Esophagus muscularis mucosa (tissue), 3 donors: ENCODE measurements around the gene ANKRD33B.

ENCODE experiments used
- EP300 ChIP-seq: sonication (generic); formaldehyde crosslinking; IDR thresholded peaks from one replicate; pipeline ENCODE4 v1.6.1; 2017; ENCODE audit warnings: antibody characterized with exemption
- TF ChIP-seq, protein P1 (sequence below), 3 experiments: fragments of 200-600 bp in 2 of 3; fragments of 450-650 bp in 1 of 3; sonication (generic) in 2 of 3; IDR thresholded peaks; one replicate each; pipeline ENCODE4 v1.5.1; 2017 to 2019; ENCODE audit warnings: antibody characterized with exemption in 3 of 3, mild to moderate bottlenecking in 2 of 3, moderate library complexity in 1 of 3

GRCh38 chr5:10690460-10691440 lies 126.9 kb downstream of the ANKRD33B start:
- TF ChIP-seq, protein P1, sequence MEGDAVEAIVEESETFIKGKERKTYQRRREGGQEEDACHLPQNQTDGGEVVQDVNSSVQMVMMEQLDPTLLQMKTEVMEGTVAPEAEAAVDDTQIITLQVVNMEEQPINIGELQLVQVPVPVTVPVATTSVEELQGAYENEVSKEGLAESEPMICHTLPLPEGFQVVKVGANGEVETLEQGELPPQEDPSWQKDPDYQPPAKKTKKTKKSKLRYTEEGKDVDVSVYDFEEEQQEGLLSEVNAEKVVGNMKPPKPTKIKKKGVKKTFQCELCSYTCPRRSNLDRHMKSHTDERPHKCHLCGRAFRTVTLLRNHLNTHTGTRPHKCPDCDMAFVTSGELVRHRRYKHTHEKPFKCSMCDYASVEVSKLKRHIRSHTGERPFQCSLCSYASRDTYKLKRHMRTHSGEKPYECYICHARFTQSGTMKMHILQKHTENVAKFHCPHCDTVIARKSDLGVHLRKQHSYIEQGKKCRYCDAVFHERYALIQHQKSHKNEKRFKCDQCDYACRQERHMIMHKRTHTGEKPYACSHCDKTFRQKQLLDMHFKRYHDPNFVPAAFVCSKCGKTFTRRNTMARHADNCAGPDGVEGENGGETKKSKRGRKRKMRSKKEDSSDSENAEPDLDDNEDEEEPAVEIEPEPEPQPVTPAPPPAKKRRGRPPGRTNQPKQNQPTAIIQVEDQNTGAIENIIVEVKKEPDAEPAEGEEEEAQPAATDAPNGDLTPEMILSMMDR (IDR thresholded peaks at IDR 0.05): no peak
- no peak for TF ChIP-seq EP300
